H1 (cell line): Measurements from ENCODE around the gene CCDC78. TPM values are rescaled to one million over a fixed set of nuclear protein-coding genes. Genes with fewer than 3 reads are reported as not detected.

Experiments
- CTCF ChIA-PET: fragments of 300-600 bp; sonication (Branson Sonifier 250); formaldehyde crosslinking; loops from one replicate; lab custom pipeline; 2021; ENCODE audit not compliant: partially characterized antibody; lab: Charles Lee
- POLR2A ChIA-PET: fragments of 300-600 bp; sonication (Branson Sonifier 250); formaldehyde crosslinking; loops from one replicate; lab custom pipeline; 2021; ENCODE audit warnings: inconsistent platforms; ENCODE audit not compliant: partially characterized antibody; lab: Charles Lee
- DNase-seq, 2 experiments: peaks; one replicate each; pipeline versions ENCODE4 v3.0.0 to v3.0.0-alpha.2; 2010 to 2022; ENCODE audit warnings: low spot score in 2 of 2, low read depth in 1 of 2, mixed read lengths in 1 of 2
- FAIRE-seq: peaks from 2 replicates; lab custom pipeline; 2011; peaks lifted over from hg19 to GRCh38; lab: Jason Lieb, UNC
- H2AFZ ChIP-seq: 2 replicates; pipeline ENCODE4 v1.8.1; 2012; ENCODE audit warnings: low read length, inconsistent platforms
- H2AK5ac ChIP-seq: 2 replicates; pipeline ENCODE4 v1.6.1; 2013; ENCODE audit warnings: low read depth, low read length
- H2BK120ac ChIP-seq: replicated peaks from 2 replicates; pipeline ENCODE3; 2013; ENCODE audit warnings: low read depth, low read length, inconsistent platforms
- H2BK12ac ChIP-seq: 2 replicates; pipeline ENCODE4 v1.6.1; 2013; ENCODE audit warnings: low read depth, low read length
- H2BK15ac ChIP-seq: 2 replicates; pipeline ENCODE4 v1.6.1; 2013; ENCODE audit warnings: low read length
- H2BK20ac ChIP-seq: 2 replicates; pipeline ENCODE4 v1.6.1; 2013; ENCODE audit warnings: low read length
- H2BK5ac ChIP-seq: 2 replicates; pipeline ENCODE4 v1.6.1; 2013; ENCODE audit warnings: low read depth, low read length
- H3K14ac ChIP-seq: 2 replicates; pipeline ENCODE4 v1.6.1; 2013; ENCODE audit warnings: inconsistent platforms; ENCODE audit not compliant: insufficient read length
- H3K18ac ChIP-seq: 2 replicates; pipeline ENCODE4 v1.6.1; 2013; ENCODE audit warnings: low read length; ENCODE audit errors: extremely low read depth
- H3K23ac ChIP-seq: 2 replicates; pipeline ENCODE4 v1.6.1; 2013; ENCODE audit warnings: inconsistent platforms; ENCODE audit not compliant: insufficient read length
- H3K23me2 ChIP-seq: 2 replicates; pipeline ENCODE4 v1.6.1; 2013; ENCODE audit warnings: low read depth, low read length
- H3K27ac ChIP-seq: 2 replicates; pipeline ENCODE4 v1.6.1; 2011; ENCODE audit warnings: low read depth, low read length, inconsistent platforms
- H3K27me3 ChIP-seq, 4 experiments: replicated peaks in 1 of 4; 1 replicate in 1 of 4; 2 replicates in 3 of 4; pipeline versions ENCODE4 v1.6.1 to v1.8.1; 2011 to 2013; ENCODE audit warnings: low read length in 3 of 4, mild to moderate bottlenecking in 3 of 4, inconsistent platforms in 2 of 4, mixed read lengths in 2 of 4, moderate library complexity in 1 of 4; ENCODE audit not compliant: control insufficient read depth in 3 of 4, insufficient read depth in 3 of 4; ENCODE audit errors: extremely low read depth in 1 of 4
- H3K36me3 ChIP-seq, 4 experiments: 2 replicates each; pipeline versions ENCODE4 v1.6.1 to v1.8.1; 2011 to 2013; ENCODE audit warnings: mild to moderate bottlenecking in 4 of 4, low read length in 3 of 4, moderate library complexity in 2 of 4, control low read depth in 1 of 4, inconsistent platforms in 1 of 4; ENCODE audit not compliant: insufficient read depth in 4 of 4, control insufficient read depth in 2 of 4
- H3K4ac ChIP-seq: replicated peaks from 2 replicates; pipeline ENCODE3; 2013; ENCODE audit warnings: low read length, low read depth, mixed read lengths, inconsistent platforms; ENCODE audit not compliant: insufficient read length
- H3K4me1 ChIP-seq, 4 experiments: replicated peaks in 1 of 4; 1 replicate in 1 of 4; 2 replicates in 3 of 4; pipeline versions ENCODE4 v1.6.1 to v1.8.1; 2011 to 2013; ENCODE audit warnings: low read length in 3 of 4, inconsistent platforms in 2 of 4, mixed read lengths in 1 of 4; ENCODE audit not compliant: insufficient read depth in 4 of 4, control insufficient read depth in 3 of 4
- H3K4me2 ChIP-seq, 2 experiments: 2 replicates each; pipeline versions ENCODE4 v1.6.1 to v1.8.1; 2011 to 2013; ENCODE audit warnings: low read depth in 2 of 2, low read length in 2 of 2, control low read depth in 1 of 2, inconsistent platforms in 1 of 2, mild to moderate bottlenecking in 1 of 2; ENCODE audit not compliant: insufficient read depth in 1 of 2
- H3K4me3 ChIP-seq, 4 experiments: fragments of 200-600, 300-600 bp in 1 of 4; sonication (generic), shearing (Covaris generic), sonication (Bioruptor Twin) in 1 of 4; 2 replicates each; pipeline versions ENCODE4 v1.5.1 to v1.8.1; 2011 to 2016; ENCODE audit warnings: low read length in 4 of 4, low read depth in 3 of 4, control low read depth in 2 of 4, inconsistent platforms in 2 of 4, mild to moderate bottlenecking in 2 of 4, mixed read lengths in 1 of 4, moderate library complexity in 1 of 4; ENCODE audit not compliant: insufficient read depth in 2 of 4; ENCODE audit errors: extremely low read depth in 1 of 4
- H3K56ac ChIP-seq: replicated peaks from 2 replicates; pipeline ENCODE3; 2013; ENCODE audit warnings: low read depth, mild to moderate bottlenecking, mixed read lengths, low read length, inconsistent platforms; ENCODE audit not compliant: insufficient read length
- H3K79me1 ChIP-seq: 2 replicates; pipeline ENCODE4 v1.6.1; 2013; ENCODE audit warnings: low read depth, low read length, control low read depth
- H3K79me2 ChIP-seq, 2 experiments: 2 replicates each; pipeline versions ENCODE4 v1.6.1 to v1.8.1; 2012 to 2013; ENCODE audit warnings: low read length in 2 of 2, mild to moderate bottlenecking in 2 of 2, inconsistent platforms in 1 of 2; ENCODE audit not compliant: insufficient read depth in 2 of 2, control insufficient read depth in 1 of 2
- H3K9ac ChIP-seq, 4 experiments: replicated peaks in 1 of 4; 1 replicate in 1 of 4; 2 replicates in 3 of 4; pipeline versions ENCODE4 v1.6.1 to v1.8.1; 2011 to 2013; ENCODE audit warnings: low read depth in 3 of 4, low read length in 3 of 4, control low read depth in 2 of 4, mild to moderate bottlenecking in 2 of 4, moderate library complexity in 2 of 4, inconsistent platforms in 1 of 4; ENCODE audit errors: extremely low read depth in 1 of 4
- H3K9me3 ChIP-seq, 2 experiments: 2 replicates each; pipeline versions ENCODE4 v1.6.1 to v1.8.1; 2012 to 2013; ENCODE audit warnings: mild to moderate bottlenecking in 2 of 2, moderate library complexity in 2 of 2, control low read depth in 1 of 2, inconsistent platforms in 1 of 2, low read depth in 1 of 2, low read length in 1 of 2, mixed read lengths in 1 of 2; ENCODE audit not compliant: insufficient read depth in 2 of 2
- H4K20me1 ChIP-seq, 2 experiments: replicated peaks in 1 of 2; 2 replicates each; pipeline versions ENCODE3 to v1.8.1; 2011 to 2013; ENCODE audit warnings: inconsistent platforms in 2 of 2, low read length in 2 of 2, mild to moderate bottlenecking in 1 of 2; ENCODE audit not compliant: insufficient read depth in 2 of 2, control insufficient read depth in 1 of 2
- H4K5ac ChIP-seq: 2 replicates; pipeline ENCODE4 v1.6.1; 2013; ENCODE audit warnings: low read length, low read depth, mixed read lengths, inconsistent platforms; ENCODE audit not compliant: insufficient read length
- H4K8ac ChIP-seq: 2 replicates; pipeline ENCODE4 v1.8.0; 2013; ENCODE audit warnings: mild to moderate bottlenecking, moderate library complexity, low read length, inconsistent platforms; ENCODE audit not compliant: insufficient read depth; ENCODE audit errors: extremely low read depth
- H4K91ac ChIP-seq: replicated peaks from 2 replicates; pipeline ENCODE3; 2013; ENCODE audit warnings: low read length, mixed read lengths, inconsistent platforms; ENCODE audit not compliant: insufficient read length
- BACH1 ChIP-seq: IDR thresholded peaks from 2 replicates; pipeline ENCODE4 v1.6.1; 2012; ENCODE audit warnings: low read length, improper control_type of control experiment
- E2F6 ChIP-seq: IDR thresholded peaks from 2 replicates; pipeline ENCODE4 v1.6.1; 2012; ENCODE audit warnings: inconsistent platforms
- HDAC2 ChIP-seq, 2 experiments: fragments of 300-600 bp in 1 of 2; sonication (generic) in 1 of 2; IDR thresholded peaks; 2 replicates each; pipeline ENCODE4 v1.6.1; 2011 to 2012; ENCODE audit warnings: low read depth in 2 of 2, low read length in 2 of 2, mild to moderate bottlenecking in 2 of 2, moderate library complexity in 2 of 2, borderline replicate concordance in 1 of 2, inconsistent platforms in 1 of 2
- RAD21 ChIP-seq, 2 experiments: IDR thresholded peaks in 1 of 2; conservative IDR thresholded peaks in 1 of 2; 2 replicates each; pipeline ENCODE4 v1.6.1; 2011; ENCODE audit warnings: low read depth in 2 of 2, low read length in 2 of 2, improper control_type of control experiment in 1 of 2, inconsistent platforms in 1 of 2, mild to moderate bottlenecking in 1 of 2, moderate library complexity in 1 of 2
- TBP ChIP-seq: IDR thresholded peaks from 2 replicates; pipeline ENCODE4 v1.6.1; 2011; ENCODE audit warnings: low read depth, low read length, improper control_type of control experiment
- WGBS, 2 experiments: shearing (Covaris generic) in 1 of 2; methylation state at CpG; one replicate each; pipeline versions ENCODE4 v1.1.6 to v1.1.7; 2013 to 2015; ENCODE audit warnings: low lambda C conversion rate in 2 of 2, mixed read lengths in 2 of 2, inconsistent platforms in 1 of 2, low coverage in 1 of 2, missing lambda C conversion rate in 1 of 2; ENCODE audit not compliant: insufficient replicate concordance in 2 of 2, insufficient coverage in 1 of 2, insufficient read length in 1 of 2; ENCODE audit errors: extremely low coverage in 1 of 2, missing lambda C conversion rate in 1 of 2; 5-methylcytosine and 5-hydroxymethylcytosine counted together
- polyA plus RNA-seq, 7 experiments: library from polyadenylated mRNA; depleted of rRNA in 3 of 7; stranded (reverse) in 5 of 7; unstranded in 2 of 7; fragments of >200 nt in 5 of 7; fragments of 200-250 nt in 2 of 7; gene quantifications; 1 replicate in 5 of 7; 2 replicates in 1 of 7; 4 replicates in 1 of 7; pipeline versions ENCODE4 v1.2.1 to v1.2.3, GENCODE V29; 2011 to 2013; ENCODE audit warnings: missing spikeins in 2 of 7, mixed read lengths in 2 of 7
- total RNA-seq: library from RNA; stranded (reverse); fragmentation: NEBNext Ultra II Directional; extraction: Animal tissue kit (Norgen Biotek cat#: 25700); gene quantifications from 2 replicates; pipeline ENCODE4 v1.2.1, GENCODE V29; 2021
- TF ChIP-seq, protein P1 (sequence below), 3 experiments: IDR thresholded peaks; 1 replicate in 2 of 3; 2 replicates in 1 of 3; pipeline versions ENCODE4 v1.5.1 to v1.6.1; 2011; ENCODE audit warnings: low read length in 3 of 3, mild to moderate bottlenecking in 3 of 3, inconsistent platforms in 2 of 3, low read depth in 1 of 3, moderate library complexity in 1 of 3; ENCODE audit not compliant: insufficient read depth in 1 of 3; ENCODE audit errors: control extremely low read depth in 1 of 3

Gene CCDC78
- total and polyA plus RNA-seq, 2 of the 8 experiments (the other 6 are each of a cell fraction or from before 2014, with no cell fraction given), result 7.1 to 8.5 TPM

- Histone ChIP-seq H3K56ac (no peak overlapping the region), H2BK5ac (no peak overlapping the region), H4K8ac (no peak overlapping the region), H2AFZ (no peak overlapping the region), H4K91ac (no peak overlapping the region), H3K9ac (no peak overlapping the region; a peak in 1 of 7 replicates), H3K14ac (no peak overlapping the region), H2BK12ac (no peak overlapping the region), H3K4me1 (peaks cover 0 to 6% (median 1%) of the 10 kb centered on the region in 4 experiments; a peak in 3 of 7 replicates), H3K27ac (no peak overlapping the region), H2BK20ac (no peak overlapping the region), H3K79me2 (no peaks in the 10 kb centered on the region), H3K79me1 (no peaks in the 10 kb centered on the region), H4K5ac (no peak overlapping the region), H3K9me3 (no peaks in the 10 kb centered on the region), H3K4me2 (peak overlapping the region; percentile 33 to 45; a peak in 3 of 4 replicates), H3K36me3 (no peaks in the 10 kb centered on the region), H4K20me1 (peaks cover 6 to 26% of the 10 kb centered on the region in 2 experiments), H3K23me2 (peaks cover 3% of the 10 kb centered on the region; the same call in 1 of the 2 replicates), H2BK120ac (no peak overlapping the region), H3K27me3 (peaks cover 45 to 80% (median 72%) of the 10 kb centered on the region in 4 experiments), H3K23ac (no peak overlapping the region), H2BK15ac (no peak overlapping the region), H3K18ac (no peak overlapping the region), H3K4ac (no peak overlapping the region), H3K4me3 (peak overlapping the region in 1 of 4 experiments; percentile 33; a peak in 2 of 8 replicates), H2AK5ac (no peak overlapping the region)
- POLR2A ChIA-PET, result interaction anchor here (1.5 to 4.5 kb wide), 3 partner anchors 11 to 21 kb away, joined by 6 to 30 read pairs (median 12); partner anchors contain the start of genes ANTKMT and WDR24
- FAIRE-seq, result no peak
- DNase-seq, result peak in 1 of 2 experiments; percentile 92
- 20% methylated on average over 44 of the region's 76 CpGs; no CpG with 5 or more reads in 1 of the 2 experiments for WGBS, 2 experiments
- CTCF ChIA-PET, result interaction anchor here (0.9 to 33.4 kb wide), 4 partner anchors 12 to 35 kb away, joined by 4 to 977 read pairs (median 30); partner anchors contain the start of genes ANTKMT, CCDC78, CIAO3 and HAGHL
- peak; percentile 44; the same call in 1 of the 2 replicates for TF ChIP-seq E2F6
- TF ChIP-seq, protein P1, sequence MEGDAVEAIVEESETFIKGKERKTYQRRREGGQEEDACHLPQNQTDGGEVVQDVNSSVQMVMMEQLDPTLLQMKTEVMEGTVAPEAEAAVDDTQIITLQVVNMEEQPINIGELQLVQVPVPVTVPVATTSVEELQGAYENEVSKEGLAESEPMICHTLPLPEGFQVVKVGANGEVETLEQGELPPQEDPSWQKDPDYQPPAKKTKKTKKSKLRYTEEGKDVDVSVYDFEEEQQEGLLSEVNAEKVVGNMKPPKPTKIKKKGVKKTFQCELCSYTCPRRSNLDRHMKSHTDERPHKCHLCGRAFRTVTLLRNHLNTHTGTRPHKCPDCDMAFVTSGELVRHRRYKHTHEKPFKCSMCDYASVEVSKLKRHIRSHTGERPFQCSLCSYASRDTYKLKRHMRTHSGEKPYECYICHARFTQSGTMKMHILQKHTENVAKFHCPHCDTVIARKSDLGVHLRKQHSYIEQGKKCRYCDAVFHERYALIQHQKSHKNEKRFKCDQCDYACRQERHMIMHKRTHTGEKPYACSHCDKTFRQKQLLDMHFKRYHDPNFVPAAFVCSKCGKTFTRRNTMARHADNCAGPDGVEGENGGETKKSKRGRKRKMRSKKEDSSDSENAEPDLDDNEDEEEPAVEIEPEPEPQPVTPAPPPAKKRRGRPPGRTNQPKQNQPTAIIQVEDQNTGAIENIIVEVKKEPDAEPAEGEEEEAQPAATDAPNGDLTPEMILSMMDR (IDR thresholded peaks at IDR 0.05; ENCODE audit: control extremely low read depth in 1 of 3, insufficient read depth in 1 of 3, low read depth in 1 of 3, low read length in 3 of 3), result 0 out of 4 replicates have a peak, but pooled peaks of 1 of the 3 experiments have one; percentile 3
- no peak for TF ChIP-seq TBP
- TF ChIP-seq HDAC2 (IDR thresholded peaks at IDR 0.05; ENCODE audit: borderline replicate concordance in 1 of 2, low read depth in 2 of 2, low read length in 2 of 2), result 0 out of 4 replicates have a peak, but pooled peaks have one; percentile 37 to 40
- no peak for TF ChIP-seq BACH1
- TF ChIP-seq RAD21 (IDR thresholded peaks at IDR 0.05 in 1 of 2, conservative IDR thresholded peaks at IDR 0.05 in 1 of 2; ENCODE audit: low read depth in 2 of 2, low read length in 2 of 2), result peak in 1 of 2 experiments; percentile 1; a peak in 1 of 4 replicates
Observed at GRCh38 chr16:700684-701584, 25.3 kb downstream of the CCDC78 start.
